Gastroesophageal sphincter (tissue), 3 donors: ENCODE measurements around the gene PRKN.

Experiments used
- CTCF ChIP-seq, 4 experiments: fragments of 200-600 bp in 2 of 4; fragments of 450-650 bp in 2 of 4; sonication (generic) in 1 of 4; IDR thresholded peaks; one replicate each; pipeline ENCODE4 v1.5.1; 2017 to 2019; ENCODE audit warnings: antibody characterized with exemption in 4 of 4, mild to moderate bottlenecking in 2 of 4, moderate library complexity in 2 of 4
- EP300 ChIP-seq: sonication (generic); formaldehyde crosslinking; IDR thresholded peaks from one replicate; pipeline ENCODE4 v1.6.1; 2017; ENCODE audit warnings: antibody characterized with exemption, mild to moderate bottlenecking
- POLR2A ChIP-seq, 2 donors: fragments of 450-650 bp; IDR thresholded peaks; one replicate each; pipeline ENCODE4 v1.6.1; 2017; ENCODE audit warnings: antibody characterized with exemption in 2 of 2, mild to moderate bottlenecking in 2 of 2, moderate library complexity in 1 of 2
- POLR2AphosphoS5 ChIP-seq: sonication (generic); formaldehyde crosslinking; IDR thresholded peaks from one replicate; pipeline ENCODE4 v1.6.1; 2017; ENCODE audit warnings: antibody characterized with exemption

GRCh38 chr6:161749576-161749975 lies 978.0 kb downstream of the PRKN start:
- TF ChIP-seq CTCF (IDR thresholded peaks at IDR 0.05) (no peak), POLR2A (IDR thresholded peaks at IDR 0.05) (no peak), POLR2AphosphoS5 (no peak), EP300 (no peak)
